Bronchial epithelial cell (primary cell): ENCODE data around the gene COL11A1. TPM values are rescaled to one million over a fixed set of nuclear protein-coding genes. Genes with fewer than 3 reads are reported as not detected.

Source experiments
- DNase-seq: peaks from one replicate; pipeline ENCODE4 v3.0.0-alpha.2; 2010; ENCODE audit warnings: low read depth
- FAIRE-seq: peaks from 2 replicates; lab custom pipeline; 2011; peaks lifted over from hg19 to GRCh38; lab: Jason Lieb, UNC
- H3K27me3 ChIP-seq: 2 replicates; pipeline ENCODE4 v1.5.1; 2011; ENCODE audit warnings: low read length; ENCODE audit not compliant: control insufficient read depth, insufficient read depth
- H3K36me3 ChIP-seq: 2 replicates; pipeline ENCODE4 v1.5.1; 2011; ENCODE audit warnings: low read length; ENCODE audit not compliant: control insufficient read depth, insufficient read depth
- H3K4me3 ChIP-seq: 2 replicates; pipeline ENCODE4 v1.5.1; 2011; ENCODE audit warnings: mild to moderate bottlenecking, low read depth, low read length, control low read depth
- CTCF ChIP-seq: IDR thresholded peaks from 2 replicates; pipeline ENCODE4 v1.5.1; 2011; ENCODE audit warnings: mild to moderate bottlenecking, moderate library complexity, low read length, control low read depth, inconsistent platforms; ENCODE audit not compliant: insufficient read depth, severe bottlenecking
- total RNA-seq: library from RNA; depleted of rRNA; stranded (reverse); fragments of >200 nt; gene quantifications from 2 replicates; pipeline ENCODE4 v1.2.1, GENCODE V29; 2014

COL11A1 gene
- total RNA-seq, 1 donor from 2014 or later = 0.26 TPM

- Histone ChIP-seq H3K36me3 (no peaks in the 10 kb centered on the region), H3K27me3 (no peaks in the 10 kb centered on the region), H3K4me3 (no peak overlapping the region)
- FAIRE-seq = no peak
- no peak for TF ChIP-seq CTCF
- DNase-seq = no peak
Measured at GRCh38 chr1:103084181-103084580, 24.1 kb downstream of the COL11A1 start.

GRCh38 chr1:103075316-103076000, 32.9 kb downstream of the COL11A1 start:
- no peak for FAIRE-seq

GRCh38 chr1:103074224-103074623, 34.1 kb downstream of the COL11A1 start:
- H3K36me3 ChIP-seq = no peaks in the 10 kb centered on the region
- no peak for TF ChIP-seq CTCF
- H3K27me3 ChIP-seq = no peaks in the 10 kb centered on the region
- DNase-seq (no peak), FAIRE-seq (no peak)
- no peak overlapping the region for H3K4me3 ChIP-seq

More at GRCh38 chr1:103075316-103076000, 32.9 kb downstream of the COL11A1 start:
- Histone ChIP-seq H3K36me3 (no peaks in the 10 kb centered on the region), H3K27me3 (no peaks in the 10 kb centered on the region), H3K4me3 (no peak overlapping the region)
- no peak for DNase-seq
- no peak for TF ChIP-seq CTCF

- no peak for FAIRE-seq
- no peak for TF ChIP-seq CTCF
- H3K4me3 ChIP-seq = no peak overlapping the region
- no peak for DNase-seq
- no peaks in the 10 kb centered on the region for H3K36me3 ChIP-seq
- H3K27me3 ChIP-seq = no peaks in the 10 kb centered on the region
Measured at GRCh38 chr1:103069201-103069600, 39.1 kb downstream of the COL11A1 start.

- DNase-seq (no peak), FAIRE-seq (no peak)
- Histone ChIP-seq H3K4me3 (no peak overlapping the region), H3K27me3 (no peaks in the 10 kb centered on the region), H3K36me3 (no peaks in the 10 kb centered on the region)
- no peak for TF ChIP-seq CTCF
Measured at GRCh38 chr1:103063921-103064320, 44.4 kb downstream of the COL11A1 start.

GRCh38 chr1:103058391-103058790, 49.9 kb downstream of the COL11A1 start:
- no peaks in the 10 kb centered on the region for H3K27me3 ChIP-seq
- TF ChIP-seq CTCF = no peak
- H3K36me3 ChIP-seq = no peaks in the 10 kb centered on the region
- no peak overlapping the region for H3K4me3 ChIP-seq
- FAIRE-seq = no peak
- DNase-seq = no peak
